Measurements from ENCODE around the gene RSAD1.

RSAD1 gene

GRCh38 chr17:50498021-50498874, 19.6 kb downstream of the RSAD1 start:
- DNase-seq (ENCODE audit: extremely low read depth, low read depth), result no peak
- TF ChIP-seq, protein P1, sequence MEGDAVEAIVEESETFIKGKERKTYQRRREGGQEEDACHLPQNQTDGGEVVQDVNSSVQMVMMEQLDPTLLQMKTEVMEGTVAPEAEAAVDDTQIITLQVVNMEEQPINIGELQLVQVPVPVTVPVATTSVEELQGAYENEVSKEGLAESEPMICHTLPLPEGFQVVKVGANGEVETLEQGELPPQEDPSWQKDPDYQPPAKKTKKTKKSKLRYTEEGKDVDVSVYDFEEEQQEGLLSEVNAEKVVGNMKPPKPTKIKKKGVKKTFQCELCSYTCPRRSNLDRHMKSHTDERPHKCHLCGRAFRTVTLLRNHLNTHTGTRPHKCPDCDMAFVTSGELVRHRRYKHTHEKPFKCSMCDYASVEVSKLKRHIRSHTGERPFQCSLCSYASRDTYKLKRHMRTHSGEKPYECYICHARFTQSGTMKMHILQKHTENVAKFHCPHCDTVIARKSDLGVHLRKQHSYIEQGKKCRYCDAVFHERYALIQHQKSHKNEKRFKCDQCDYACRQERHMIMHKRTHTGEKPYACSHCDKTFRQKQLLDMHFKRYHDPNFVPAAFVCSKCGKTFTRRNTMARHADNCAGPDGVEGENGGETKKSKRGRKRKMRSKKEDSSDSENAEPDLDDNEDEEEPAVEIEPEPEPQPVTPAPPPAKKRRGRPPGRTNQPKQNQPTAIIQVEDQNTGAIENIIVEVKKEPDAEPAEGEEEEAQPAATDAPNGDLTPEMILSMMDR (IDR thresholded peaks at IDR 0.05; ENCODE audit: low read depth, low read length), result no peak

GRCh38 chr17:50499270-50499669, 20.6 kb downstream of the RSAD1 start:
- TF ChIP-seq, protein P1 (IDR thresholded peaks at IDR 0.05; ENCODE audit: low read depth, low read length), result no peak
- DNase-seq (ENCODE audit: extremely low read depth, low read depth), result no peak

DNA sequence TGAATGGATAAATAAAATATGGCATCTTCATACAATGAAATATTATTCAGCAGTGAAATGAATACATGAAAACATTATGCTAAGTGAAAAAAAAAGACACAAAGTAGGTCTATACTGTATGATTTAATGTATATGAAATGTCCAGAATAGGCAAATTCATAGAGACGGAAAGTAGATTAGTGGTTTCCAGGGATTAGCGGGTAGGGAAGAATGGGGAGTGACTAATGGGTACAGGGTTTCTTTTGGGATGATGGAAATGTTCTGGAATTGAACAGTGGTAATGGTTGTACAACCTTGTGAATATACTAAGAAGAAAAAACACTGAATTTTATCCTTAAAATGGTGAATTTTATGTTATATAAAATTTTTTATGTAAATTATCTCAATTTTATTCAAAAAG, 21.1 kb downstream of the RSAD1 start:
- TF ChIP-seq, protein P1 (IDR thresholded peaks at IDR 0.05; ENCODE audit: low read depth, low read length), result no peak
- no peak for DNase-seq (ENCODE audit: extremely low read depth, low read depth)

DNA sequence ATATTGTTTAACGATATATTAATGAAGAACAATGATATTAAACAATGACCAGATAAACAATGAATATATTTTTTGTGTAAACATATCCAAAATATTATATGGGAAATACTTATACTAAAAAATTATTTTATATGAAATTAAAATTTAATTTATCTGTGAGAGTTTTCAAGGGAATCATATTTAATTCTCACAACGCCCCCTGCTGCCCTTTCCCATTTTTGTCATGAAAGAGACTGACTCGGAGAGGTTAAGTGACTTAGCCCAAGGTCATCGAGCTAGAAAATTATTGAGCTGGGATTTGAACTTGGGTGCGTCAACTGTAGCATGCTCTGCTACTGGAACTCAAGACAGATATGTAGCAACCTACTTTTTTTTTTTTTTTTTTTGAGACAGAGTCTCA, 22.4 kb downstream of the RSAD1 start:
- TF ChIP-seq, protein P1 (IDR thresholded peaks at IDR 0.05; ENCODE audit: low read depth, low read length), result peak; percentile 37
- no peak for DNase-seq (ENCODE audit: extremely low read depth, low read depth)

DNA sequence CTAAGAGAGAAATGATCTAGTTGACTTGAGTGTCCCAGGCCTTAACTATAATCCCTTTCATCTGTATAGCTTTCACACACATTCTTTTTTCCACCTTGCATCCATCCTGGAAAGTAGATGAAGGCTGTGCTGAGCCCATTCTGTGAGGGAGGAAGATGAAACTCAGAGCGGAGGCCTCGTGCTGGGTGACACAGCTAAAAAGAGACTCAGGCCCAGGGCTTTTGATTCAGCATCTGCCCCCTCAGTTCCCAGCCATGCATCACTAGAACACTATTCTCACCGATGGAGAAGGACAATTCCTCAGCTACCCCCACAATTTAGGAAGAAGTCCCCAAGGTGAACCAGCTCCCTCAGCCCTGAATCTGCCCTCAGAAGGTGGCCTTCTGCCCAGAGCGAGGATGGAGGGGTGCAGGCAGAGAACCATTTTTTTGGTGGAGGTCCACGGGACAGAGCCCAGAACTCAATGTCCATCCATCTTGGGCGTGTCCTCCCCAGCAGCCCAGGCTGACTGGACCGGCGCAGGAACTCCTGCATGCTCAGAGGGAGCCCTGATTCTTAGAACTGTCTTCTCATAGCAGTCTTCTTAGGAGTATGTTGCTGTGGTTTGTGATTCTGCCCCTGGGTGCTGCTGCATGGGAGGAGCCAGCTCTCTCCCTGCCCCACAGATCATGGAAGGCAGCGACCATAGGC, 23.8 kb downstream of the RSAD1 start:
- TF ChIP-seq, protein P1 (IDR thresholded peaks at IDR 0.05; ENCODE audit: low read depth, low read length), result no peak

GRCh38 chr17:50505591-50506130, 27.0 kb downstream of the RSAD1 start:
- TF ChIP-seq, protein P1 (IDR thresholded peaks at IDR 0.05; ENCODE audit: low read depth, low read length), result no peak
- no peak for DNase-seq (ENCODE audit: extremely low read depth, low read depth)

More for the DNA sequence above, 23.8 kb downstream of the RSAD1 start:
- no peak for DNase-seq (ENCODE audit: extremely low read depth, low read depth)

GRCh38 chr17:50506298-50506697, 27.6 kb downstream of the RSAD1 start:
- TF ChIP-seq, protein P1 (IDR thresholded peaks at IDR 0.05; ENCODE audit: low read depth, low read length), result no peak
- no peak for DNase-seq (ENCODE audit: extremely low read depth, low read depth)

All from AG09319 (cell line).